Effector CD4-positive, alpha-beta T cell (primary cell): ENCODE results near the gene TMEM132C.

ENCODE experiments used
- DNase-seq: peaks from one replicate; pipeline ENCODE4 v3.0.0-alpha.2; 2020

The TMEM132C gene

GRCh38 chr12:128729628-128730121, 462.7 kb downstream of the TMEM132C start:
- DNase-seq, result no peak

- no peak for DNase-seq
Measured at GRCh38 chr12:128734371-128734770, 467.4 kb downstream of the TMEM132C start.

DNA sequence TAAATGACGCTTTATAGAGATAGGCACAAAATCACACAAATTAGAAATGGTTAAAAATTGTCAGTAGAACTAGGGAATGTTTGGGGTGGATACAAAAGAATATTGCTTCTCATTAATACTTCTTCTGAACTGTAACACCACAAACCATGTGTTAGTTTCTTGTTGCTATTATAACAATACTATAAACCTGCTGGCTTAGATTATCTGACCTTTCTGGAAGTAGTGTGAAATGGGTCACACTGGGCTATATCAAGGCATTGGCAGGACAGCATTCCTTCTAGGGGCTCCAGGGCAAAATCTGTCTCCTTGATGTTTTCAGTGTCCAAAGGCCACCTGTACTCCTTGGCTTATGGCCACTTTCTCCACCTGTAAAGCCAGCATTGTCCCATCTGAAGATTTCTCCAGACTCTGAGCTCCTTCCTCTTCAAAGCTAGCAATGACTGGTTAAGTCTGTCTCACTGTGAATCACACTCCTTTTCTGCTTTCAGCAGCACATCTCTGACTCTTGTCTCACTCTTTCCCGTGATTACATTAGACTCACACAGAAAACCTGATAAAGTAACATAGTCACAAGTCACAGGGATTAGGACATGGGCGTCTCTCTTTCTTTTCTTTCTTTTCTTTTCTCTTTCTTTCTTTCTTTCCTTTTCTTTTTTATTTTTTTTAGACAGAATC, 470.5 kb downstream of the TMEM132C start:
- no peak for DNase-seq

- no peak for DNase-seq
Measured at GRCh38 chr12:128743916-128744315, 476.9 kb downstream of the TMEM132C start.

DNA sequence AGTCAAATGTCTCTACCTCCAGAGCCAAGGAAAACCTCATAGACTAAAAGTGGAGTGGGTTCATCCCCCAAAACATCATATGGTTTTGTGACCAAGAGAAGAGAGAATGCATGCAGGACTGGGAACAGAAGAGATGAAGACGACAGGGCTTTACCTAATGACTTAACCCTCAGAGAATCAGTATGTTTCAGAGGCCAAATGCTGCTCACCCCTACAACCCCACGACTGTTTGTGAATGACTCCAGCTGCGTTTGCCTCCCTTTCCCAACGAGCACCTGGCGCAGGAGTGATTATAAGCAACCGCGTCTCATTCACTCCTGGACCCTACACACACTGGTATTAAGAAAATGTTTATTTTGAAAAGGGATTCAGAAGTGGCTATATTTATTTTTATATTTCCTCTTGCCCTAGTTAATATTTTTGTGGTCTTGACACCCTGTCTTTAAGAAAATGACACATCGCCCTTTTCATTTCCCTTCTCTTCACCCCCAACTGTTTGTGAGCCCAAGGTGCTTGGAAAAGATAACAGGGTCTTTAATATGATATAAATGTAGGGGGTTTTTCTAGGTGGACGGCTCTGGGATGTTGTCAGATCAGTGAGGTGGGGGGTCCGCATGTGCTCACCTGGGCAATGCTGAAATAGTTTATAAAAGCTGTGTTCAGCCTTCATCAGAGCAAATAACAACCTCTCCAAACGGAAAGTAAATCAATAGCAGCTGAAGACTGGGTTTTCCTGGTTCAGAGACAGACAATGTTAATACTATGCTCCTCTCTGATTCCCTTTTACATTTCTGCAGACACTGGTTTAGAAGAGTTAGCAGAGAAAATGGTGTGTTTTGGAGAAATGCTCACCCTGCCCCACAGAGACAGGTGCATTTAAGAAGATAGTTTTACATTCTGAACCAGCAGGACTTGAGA, 479.1 kb downstream of the TMEM132C start:
- no peak for DNase-seq

- no peak for DNase-seq
Measured at GRCh38 chr12:128747441-128747840, 480.5 kb downstream of the TMEM132C start.

DNA sequence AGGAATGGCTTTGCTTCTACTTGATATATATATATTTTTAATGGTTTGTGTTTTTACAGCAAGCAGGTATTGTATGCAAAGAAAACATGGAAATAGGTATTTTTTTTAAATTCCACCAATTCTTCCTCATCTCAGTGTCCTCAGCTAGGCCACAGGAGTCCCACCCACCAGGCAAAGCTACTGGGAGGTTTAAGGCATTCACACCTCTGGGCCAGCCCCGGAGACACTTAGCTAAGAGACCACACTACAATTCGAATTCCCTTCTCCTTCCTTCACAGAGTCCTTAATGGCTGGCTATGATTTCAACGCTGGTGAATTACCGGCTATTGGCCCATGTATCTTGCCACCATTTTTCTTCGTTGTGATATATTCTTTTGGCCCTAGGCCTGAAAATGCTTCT, 485.4 kb downstream of the TMEM132C start:
- no peak for DNase-seq

- DNase-seq, result no peak
Measured at GRCh38 chr12:128753438-128753837, 486.5 kb downstream of the TMEM132C start.

GRCh38 chr12:128754275-128754674, 487.3 kb downstream of the TMEM132C start:
- DNase-seq, result no peak

DNA sequence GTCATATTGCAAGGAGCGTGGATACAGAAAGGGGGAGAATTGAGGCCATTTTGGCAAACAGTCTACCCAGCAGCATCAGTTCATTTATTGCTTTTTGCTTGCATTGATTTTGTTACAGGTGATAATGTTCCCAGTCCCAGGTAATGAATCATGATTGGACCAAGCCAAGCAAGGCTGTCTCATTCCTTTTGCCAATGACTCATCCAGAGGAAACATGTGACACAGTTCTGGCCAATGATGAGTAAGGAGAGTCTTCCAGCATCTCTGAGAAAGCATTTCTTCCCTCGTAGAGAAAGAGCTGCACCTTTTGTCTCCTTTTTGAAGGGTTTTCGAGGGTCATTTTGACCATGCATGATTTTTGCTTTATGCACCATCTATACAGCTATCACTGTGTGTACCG, 488.6 kb downstream of the TMEM132C start:
- DNase-seq, result no peak
